Activated CD4-positive, alpha-beta T cell treated with anti-CD3 and anti-CD28 coated beads, Interleukin-2, amount 50 U/mL, for 48 hours (primary cell): Measurements from ENCODE around the gene ACBD6.
"Not testable (repeated sequence)": the region's sequence is repeated elsewhere in the genome, so short reads cannot be mapped to it uniquely, and the experiment has no call there.

Source experiments
- DNase-seq, 2 experiments: peaks; one replicate each; pipeline ENCODE4 v3.0.0-alpha.2; 2020

The ACBD6 gene

DNA sequence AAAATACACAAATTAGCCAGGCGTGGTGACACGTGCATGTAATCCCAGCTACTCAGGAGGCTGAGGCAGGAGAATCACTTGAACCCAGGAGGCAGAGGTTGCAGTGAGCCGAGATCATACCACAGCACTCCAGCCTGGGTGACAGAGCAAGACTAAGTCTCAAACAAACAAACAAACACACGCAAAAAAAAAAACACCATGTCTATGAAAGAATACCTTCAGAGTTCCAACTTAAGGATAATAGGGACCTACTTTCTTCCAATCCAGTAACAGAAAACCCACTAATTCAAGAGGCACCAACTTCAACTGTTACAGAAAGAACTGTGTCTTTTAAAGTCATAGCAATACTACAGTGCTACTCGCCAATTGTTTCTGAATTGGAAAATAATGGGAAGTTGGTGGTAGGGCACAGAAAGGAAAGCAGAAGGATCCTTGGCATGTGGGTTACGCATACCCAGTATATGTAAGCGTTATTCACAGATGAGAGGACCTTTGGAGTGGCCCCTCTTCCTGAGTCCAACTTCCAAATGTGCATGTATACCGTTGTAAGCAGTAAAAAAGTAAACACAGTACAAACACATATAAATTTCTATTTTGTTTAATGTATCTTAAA lies 87.0 kb downstream of the ACBD6 start:
- no peak for DNase-seq

DNA sequence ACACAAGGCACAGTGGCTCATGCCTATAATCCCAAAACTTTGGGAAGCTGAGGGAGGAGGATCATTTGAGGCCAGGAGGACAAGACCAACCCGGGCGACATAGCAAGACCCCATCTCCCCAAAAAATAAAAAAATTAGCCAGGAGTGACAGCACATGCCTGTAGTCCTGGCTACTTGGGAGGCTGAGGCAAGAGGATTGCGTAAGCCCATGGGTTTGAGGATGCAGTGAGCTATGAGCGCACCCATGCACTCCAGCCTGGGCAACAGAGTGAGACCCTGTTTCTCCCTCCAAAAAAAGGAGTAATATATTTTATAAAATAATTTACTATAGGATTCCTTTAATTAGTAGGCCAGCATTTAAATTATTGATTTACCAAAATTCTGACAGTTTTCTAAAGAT lies 89.8 kb downstream of the ACBD6 start:
- DNase-seq, result no peak

DNA sequence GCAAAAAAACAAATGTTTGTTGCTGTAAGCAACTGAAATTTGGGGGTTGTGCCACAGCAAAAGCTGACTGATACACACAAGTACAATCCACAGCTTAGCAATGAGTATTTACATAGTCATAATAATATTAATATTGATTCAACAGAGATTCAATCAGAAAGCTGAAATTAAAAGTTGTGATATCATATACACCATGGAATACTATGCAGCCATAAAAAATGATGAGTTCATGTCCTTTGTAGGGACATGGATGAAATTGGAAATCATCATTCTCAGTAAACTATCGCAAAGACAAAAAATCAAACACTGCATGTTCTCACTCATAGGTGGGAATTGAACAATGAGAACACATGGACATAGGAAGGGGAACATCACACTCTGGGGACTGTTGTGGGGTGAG lies 94.2 kb downstream of the ACBD6 start:
- DNase-seq, result not testable (repeated sequence)

DNA sequence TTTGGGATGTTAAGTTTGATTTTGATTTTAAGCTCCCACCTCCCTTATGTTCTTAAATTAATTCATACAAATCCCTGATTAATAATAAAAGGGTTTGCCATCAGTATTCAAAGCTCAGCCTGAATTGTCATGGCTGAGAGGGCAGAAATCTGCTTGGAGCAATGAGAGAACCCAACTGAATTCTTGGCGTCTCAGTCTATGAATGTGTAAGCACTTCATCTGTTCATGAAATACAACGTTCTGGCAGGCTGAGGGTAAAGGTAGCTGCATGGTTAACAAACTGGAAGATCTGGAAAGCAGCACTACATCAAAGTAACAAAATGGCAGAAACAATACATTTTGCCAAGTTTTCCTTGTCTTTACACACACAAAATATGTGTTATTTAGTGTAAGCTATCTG lies 95.3 kb downstream of the ACBD6 start:
- no peak for DNase-seq

DNA sequence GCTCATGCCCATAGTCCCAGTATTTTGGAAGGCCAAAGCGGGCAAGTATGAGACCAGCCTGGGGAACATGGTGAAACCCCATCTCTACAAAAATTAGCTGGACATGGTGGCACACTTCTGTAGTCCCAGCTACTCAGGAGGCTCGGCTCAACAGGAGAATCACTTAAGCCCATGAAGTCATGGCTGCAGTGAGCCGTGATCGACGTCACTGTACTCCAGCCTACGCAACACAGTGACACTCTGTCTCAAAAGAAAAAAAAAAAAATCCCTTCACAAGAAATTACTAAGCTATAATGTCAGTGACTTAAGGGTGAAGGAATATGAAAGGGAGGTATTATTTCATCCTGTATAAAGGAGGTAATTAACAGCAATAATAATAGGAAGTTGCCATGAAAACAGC lies 99.8 kb downstream of the ACBD6 start:
- DNase-seq, result no peak

DNA sequence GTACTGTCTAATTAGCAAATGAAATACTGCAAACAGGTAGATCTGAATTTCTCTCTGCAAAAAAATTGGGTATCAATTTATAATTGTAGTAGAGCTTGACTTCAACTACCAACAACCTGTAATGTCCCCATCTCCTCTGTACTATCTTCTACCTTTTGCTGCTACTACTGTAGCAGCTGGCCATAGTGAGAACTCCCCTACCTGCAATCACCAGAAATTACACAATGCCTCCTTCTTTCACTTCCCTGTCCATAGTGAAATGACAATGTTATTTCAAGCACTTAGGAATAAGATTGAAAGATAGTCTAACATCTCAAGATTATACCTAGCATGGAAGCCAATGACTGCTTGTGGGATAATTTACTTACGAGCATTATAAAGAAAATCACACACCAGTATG lies 100.4 kb downstream of the ACBD6 start:
- DNase-seq, result no peak

DNA sequence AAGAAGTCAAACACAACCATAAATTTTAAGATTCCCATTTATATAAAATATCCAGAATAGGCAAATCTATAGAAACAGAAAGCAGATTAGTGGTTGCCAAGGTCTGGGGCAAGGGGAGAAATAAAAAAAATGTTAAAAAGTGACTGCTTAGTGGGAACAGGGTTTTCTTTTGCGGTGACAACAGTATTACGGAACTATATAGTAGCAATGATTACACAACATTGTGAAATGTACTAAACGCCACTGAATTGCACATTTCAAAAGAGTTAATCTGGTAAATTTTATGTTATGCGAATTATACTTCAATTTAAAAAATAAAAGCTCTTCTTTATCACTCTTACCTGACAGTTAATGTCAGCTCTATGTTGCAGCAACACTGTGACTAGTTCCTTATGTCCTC lies 105.2 kb downstream of the ACBD6 start:
- no peak for DNase-seq

DNA sequence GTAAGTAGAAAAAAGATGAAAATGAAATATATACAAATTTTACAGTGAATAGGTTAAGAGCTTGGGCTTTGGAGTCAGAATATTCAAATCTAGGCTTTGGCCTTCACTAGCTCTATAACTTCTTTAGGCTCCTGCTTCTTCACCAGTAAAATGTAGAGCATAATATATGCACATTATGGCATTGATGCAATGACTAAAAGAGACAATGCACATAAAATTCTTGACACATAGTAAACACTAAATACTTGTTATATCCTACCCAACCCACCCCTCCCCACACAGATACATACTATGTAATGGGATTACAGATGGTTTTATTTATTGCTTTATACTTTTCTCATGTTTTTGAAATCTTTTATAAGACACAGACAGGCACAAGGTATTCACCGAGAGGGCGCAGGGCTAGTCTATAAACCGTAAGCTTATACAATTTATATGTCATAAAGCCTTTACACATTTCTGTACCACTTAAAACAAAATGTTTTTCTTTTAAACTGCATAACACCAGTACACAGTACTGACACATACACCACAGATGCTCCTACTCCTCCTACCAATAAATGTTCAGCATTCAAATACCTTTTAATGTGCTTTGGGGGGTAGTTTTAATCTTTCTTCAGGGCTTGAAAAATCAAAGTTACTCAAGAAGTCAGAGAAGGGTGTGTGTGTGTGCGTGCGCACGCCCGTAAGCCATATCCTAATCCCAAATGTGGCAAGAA lies 109.8 kb downstream of the ACBD6 start:
- DNase-seq, result no peak

DNA sequence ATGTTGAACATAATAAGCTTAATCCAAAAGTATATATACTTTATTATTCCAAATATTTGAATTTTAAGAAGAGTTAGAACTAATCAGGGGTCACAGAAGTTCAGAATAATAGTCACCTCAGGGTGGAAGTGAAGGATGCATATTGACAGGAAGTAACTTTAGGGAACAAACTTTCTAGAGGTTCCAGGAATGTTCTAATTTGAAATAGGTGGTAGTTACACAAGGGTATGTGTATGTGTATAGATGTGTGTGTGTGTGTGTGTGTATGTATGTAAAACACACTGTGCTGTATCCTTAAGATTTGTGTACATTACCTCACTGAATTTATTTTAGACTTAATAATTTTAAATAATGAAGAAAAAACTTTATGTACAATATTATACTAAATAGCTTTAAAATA lies 110.4 kb downstream of the ACBD6 start:
- no peak for DNase-seq

DNA sequence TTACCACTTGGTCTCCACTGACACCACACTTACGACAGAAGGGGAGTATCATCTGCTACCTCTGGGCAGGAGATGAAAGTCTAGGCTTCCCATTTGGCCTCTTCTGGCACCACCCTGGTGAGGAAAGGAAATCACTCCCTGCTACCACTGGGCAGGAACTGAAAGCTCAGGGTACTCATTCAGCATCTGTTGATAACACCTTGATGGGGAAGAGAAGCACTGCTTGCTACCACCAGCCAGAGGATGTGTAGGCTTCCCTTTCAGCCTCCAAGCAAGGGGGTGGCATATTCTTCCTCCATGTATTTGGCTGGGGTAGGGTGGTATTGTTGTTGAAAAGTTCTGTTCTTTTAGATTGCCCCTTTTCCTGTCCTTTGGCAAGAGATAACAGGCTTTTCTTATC lies 115.0 kb downstream of the ACBD6 start:
- DNase-seq, result no peak

DNA sequence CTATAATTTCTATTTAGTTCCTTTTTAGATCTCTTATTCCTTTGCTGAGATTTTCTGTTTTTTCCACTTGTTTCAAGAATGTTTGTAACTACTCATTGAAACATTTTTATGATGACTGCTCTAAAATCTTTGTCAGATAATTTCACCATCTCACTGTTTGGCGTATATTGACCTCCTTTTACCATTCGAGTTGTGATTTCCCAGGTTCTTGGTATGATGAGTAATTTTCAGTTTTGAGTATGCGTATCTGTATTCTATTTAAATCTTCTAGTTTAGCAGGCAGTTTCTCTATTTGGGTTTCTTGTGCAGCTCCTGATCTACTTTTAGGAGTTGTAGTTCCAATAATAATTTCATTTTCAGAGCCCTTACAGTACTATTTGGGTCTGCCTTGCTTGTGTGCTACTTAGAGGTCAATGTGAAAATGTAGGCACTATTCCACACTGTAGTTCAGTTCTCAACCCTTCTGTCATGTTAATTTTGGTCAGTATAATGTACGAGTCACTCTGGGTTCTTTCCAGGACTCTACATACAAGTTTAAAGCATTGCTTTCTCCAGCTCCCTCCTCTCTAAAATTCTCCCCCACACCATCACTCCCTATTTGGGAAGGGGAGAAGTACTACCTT lies 115.5 kb downstream of the ACBD6 start:
- no peak for DNase-seq

DNA sequence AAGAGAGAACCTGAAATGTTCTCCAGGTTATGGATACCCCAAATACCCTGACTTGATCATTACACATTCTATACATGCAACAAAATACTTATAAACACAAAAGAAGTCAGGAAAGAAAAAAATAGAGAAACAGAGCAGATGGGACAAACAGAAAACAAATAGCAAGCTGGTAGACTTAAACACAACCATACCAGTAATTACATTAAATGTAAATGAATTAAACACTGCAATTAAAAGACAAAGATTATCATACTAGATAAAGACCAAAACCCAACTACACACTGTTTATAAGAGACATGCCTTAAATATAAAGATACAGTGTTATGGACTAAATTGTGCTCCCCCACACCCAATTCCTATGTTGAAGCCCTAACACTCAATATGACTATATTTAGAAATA lies 117.2 kb downstream of the ACBD6 start:
- DNase-seq, result no peak

DNA sequence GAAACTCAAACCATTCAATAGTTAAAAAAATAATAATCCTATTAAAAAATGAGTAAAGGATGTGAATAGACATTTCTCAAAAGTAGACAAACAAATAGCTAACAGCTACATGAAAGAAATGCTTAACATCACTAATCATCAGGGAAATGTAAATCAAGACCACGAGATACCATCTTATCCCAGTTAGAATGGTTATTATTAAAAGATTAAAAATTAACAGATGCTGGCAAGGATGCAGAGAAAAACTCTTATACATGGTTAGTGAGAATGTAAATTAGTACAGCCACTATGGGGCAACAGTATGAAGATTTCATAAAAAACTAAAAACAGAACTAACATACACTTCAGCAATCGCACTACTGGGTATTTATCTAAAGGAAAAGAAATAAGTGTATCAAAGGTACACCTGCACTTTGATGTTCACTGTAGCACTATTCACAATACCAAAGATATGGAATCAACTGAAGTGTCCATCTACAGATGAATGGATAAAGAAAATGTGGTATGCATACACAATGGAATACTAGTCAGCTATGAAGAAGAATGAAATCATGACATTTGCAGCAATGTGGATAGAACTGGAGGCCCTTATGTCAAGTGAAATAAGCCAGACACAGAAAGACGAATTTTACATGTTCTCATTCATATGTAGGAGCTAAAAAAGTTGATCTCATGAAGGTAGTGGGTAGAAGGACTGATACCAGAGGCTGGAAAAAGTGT lies 117.9 kb downstream of the ACBD6 start:
- DNase-seq, result no peak

DNA sequence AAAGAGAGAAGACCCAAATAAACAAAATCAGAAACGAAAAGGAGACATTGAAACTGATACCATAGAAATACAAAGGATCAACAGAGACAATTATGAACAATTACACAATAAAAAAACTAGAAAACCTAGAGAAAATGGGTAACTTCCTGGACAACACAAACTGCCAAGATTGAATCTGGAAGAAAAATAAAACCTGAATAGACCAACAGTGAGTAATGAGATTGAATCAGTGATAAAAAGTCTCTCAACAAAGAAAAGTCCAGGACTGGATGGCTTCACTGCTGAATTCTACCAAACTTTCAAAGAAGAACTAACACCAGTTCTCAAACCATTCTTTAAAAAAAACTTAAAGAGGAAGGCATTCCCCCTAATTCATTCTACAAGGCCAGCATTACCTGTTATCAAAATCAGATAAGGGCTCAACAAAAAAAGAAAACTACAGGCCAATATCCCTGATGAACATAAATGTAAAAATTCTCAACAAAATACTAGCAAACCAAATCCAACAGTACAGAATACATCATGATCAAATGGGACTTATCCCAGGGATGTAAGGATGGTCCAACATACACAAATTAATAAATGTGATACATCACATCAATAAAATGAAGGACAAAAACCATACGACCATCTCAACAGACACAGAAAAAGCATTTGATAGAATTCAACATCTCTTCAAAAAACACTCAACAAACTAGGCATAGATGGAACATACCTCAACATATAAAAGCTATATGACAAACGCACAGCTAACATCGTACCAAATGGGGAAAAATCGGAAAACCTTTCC lies 119.9 kb downstream of the ACBD6 start:
- no peak for DNase-seq

DNA sequence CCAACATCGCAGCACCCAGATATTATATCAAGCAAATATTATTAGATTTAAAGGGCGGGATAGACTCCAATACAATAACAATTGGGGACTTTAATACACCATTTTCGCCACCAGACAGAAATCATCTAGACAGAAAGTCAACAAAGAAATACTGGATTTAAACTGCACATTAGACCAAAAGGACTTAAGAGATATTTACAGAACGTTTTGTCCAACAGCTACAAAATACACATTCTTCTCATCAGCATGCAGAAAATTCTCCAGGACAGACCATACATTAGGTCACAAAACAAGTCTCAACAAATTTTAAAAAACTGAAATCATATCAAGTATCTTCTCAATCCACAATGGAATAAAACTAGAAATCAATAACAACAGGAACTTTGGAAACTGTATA lies 121.2 kb downstream of the ACBD6 start:
- DNase-seq, result no peak

DNA sequence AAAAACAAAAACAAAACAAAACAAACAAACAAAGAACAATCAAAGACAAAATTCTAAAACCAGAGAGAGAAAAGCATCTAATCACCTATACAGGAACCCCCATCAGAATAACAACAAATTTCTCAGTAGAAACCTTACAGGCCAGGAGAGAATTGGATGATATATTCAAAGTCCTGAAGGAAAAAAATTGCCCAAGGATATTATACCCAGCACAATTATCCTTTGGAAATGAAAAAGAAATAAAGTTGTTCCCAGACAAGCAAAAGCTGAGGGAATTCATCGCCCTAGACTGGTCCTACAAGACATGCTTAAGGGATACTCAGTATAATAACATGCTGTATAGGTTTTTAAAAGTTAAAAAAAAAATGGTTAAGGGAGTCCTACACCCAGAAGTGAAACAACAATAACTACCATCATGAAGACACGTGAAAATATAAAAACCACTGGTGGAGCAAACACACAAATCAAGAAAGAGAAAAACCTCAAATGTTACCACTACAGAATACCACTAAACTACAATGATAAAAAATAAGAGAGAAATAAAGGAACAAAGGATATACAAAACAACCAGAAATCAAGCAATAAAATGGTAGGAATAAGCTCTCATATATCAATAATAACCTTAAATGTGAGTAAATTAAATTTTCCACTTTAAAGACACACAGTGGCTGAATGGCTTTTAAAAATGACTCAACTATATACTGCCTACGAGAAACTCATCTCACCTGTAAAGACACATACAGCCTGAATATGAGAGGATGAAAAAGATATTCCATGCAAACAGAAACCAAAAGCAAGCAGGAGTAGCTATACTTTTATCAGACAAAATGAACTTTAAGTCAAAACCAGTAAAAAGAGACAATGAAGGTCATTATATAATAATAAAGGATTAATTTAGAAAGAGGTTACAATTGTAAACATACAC lies 121.9 kb downstream of the ACBD6 start:
- no peak for DNase-seq

DNA sequence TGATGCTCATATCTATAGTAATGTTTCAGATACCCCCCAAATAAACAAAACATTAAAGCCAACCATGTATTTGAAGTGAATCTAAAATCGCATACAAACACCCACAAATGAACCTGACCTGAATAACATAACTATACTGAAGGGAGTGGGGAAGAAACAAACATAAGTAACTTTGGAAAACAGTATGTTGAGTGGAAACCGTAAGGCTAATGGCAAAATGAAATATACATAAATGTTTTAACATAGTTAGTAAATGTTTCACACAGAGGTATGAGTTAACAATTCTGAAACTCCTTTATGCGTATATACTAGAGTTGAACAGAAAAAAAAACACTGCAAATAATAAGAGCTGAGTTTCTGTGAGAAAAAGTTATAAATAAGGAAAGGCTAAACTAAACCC lies 125.6 kb downstream of the ACBD6 start:
- DNase-seq, result no peak

DNA sequence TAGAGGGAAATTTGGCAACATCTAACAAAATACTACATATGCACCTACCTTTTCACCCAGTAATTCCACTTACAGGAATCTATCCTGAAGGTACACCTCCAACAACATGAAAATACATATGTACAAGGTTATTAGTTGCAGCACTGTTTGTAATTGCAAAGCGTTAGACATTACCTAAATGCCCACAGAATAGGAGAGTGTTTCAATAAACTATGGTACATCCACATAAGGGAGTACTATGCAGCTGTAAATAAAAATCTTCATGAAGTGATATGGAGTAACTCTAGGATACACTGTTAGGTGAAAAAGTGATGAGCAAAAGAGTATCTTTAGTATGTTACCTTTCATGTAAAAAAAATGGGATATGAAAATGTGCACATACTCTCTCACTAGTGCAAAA lies 126.1 kb downstream of the ACBD6 start:
- DNase-seq, result no peak

DNA sequence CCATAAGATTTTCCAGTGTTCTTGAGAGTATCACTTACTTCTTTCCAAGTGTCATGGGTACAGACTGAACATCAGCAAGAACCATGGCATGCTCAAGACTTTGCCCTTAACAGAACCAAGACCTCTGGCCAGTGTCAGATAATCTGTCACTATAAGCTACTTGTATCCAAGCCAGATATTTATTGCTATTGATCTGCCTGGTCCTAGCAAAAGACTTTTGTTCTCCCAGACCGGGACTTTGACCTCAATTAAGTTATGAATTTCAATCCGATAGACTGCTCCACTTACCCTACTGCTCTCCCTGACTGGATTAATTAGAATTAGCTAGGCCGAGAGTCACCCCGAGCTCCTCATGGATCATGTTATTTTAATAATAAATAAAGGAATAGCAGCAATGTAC lies 129.6 kb downstream of the ACBD6 start:
- DNase-seq, result no peak

DNA sequence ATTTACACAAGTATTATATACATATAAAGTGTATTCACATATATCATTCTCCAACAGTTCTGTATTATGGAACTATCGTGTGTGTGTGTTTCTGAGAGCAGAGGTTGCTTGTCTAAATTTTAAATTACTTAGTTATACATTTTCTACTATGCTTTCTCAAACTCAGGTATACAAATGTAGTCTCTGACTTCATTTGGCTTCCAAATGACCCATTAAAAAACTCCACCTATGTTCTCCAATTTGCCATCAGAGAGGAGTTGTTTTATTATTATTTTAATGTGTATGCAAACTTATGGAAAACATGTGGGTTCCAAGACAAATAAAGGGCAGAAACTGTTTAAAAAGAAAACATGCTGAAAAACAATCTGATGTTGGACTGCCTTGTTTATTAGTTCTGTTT lies 131.8 kb downstream of the ACBD6 start:
- no peak for DNase-seq

DNA sequence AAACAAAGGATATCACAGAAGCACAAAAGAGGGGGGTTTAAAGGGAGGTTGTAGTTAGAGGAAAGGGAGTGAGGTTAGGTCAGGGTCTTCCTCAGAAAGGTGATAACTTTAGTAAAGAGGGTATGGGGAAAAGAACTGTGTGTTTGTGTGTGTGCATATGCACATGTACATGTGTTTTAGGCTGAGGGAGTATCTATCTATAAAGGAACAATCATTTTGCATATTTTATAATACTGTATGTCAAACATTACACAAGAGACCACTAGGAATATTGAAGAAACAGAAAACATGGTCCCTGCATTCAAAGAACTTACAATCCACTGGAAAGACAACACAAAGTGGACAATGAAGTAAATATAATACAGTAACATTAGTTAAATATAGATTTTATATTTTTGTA lies 132.2 kb downstream of the ACBD6 start:
- no peak for DNase-seq

DNA sequence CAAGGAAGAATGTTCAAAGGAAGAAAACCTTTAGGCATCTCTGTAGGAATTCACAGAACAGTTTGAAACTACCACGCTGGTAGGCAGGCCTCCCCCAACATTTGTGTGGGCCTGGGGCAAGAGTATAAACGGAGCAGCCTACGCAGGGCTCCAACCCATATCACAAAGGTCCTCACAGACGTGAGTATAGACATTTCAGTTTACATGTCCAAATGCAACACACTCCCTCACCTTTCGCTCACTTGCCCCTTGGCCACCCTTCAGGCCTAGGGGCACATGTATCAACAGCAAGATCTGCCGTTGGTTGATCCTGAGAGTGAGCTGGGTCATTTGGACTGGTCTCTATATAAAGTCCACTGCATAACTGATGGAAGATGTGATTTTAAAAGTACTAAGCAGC lies 133.3 kb downstream of the ACBD6 start:
- no peak for DNase-seq
